Urinary bladder (tissue), 4 donors: ENCODE data around the gene TNNT1. TPM values are rescaled to one million over a fixed set of nuclear protein-coding genes. Genes with fewer than 3 reads are reported as not detected.
A peak's percentile ranks its signal among the peaks of the same experiment; 100 is the strongest.

ENCODE experiments used
- DNase-seq: peaks from one replicate; pipeline ENCODE4 v3.0.0-alpha.2; 2015; ENCODE audit errors: extremely low spot score
- H3K27ac ChIP-seq: one replicate; pipeline ENCODE4 v1.5.1; 2013; ENCODE audit warnings: low read depth, mild to moderate bottlenecking, moderate library complexity
- H3K36me3 ChIP-seq: one replicate; pipeline ENCODE4 v1.6.1; 2013; ENCODE audit warnings: mild to moderate bottlenecking, moderate library complexity; ENCODE audit not compliant: insufficient read depth
- H3K4me1 ChIP-seq: one replicate; pipeline ENCODE4 v1.6.1; 2013; ENCODE audit warnings: mild to moderate bottlenecking, moderate library complexity; ENCODE audit not compliant: insufficient read depth
- H3K4me3 ChIP-seq: one replicate; pipeline ENCODE4 v1.5.1; 2013; ENCODE audit warnings: low read depth, low read length
- WGBS: extraction: QIAGEN DNeasy Blood & Tissue Kit; methylation state at CpG from one replicate; pipeline ENCODE4 v1.1.7; 2013; 5-methylcytosine and 5-hydroxymethylcytosine counted together
- polyA plus RNA-seq: library from polyadenylated mRNA; stranded (reverse); fragments of 200-250 nt; gene quantifications from one replicate; pipeline ENCODE4 v1.2.3, GENCODE V29; 2013
- total RNA-seq: library from RNA; depleted of rRNA; stranded (reverse); fragments of >200 nt; gene quantifications from one replicate; pipeline ENCODE4 v1.2.3, GENCODE V29; 2014
- donor health status: healthy with polysubstance abuse.
- donor health status: healthy.

TNNT1 gene
- total and polyA plus RNA-seq, 2 donors: 47.2 TPM; not detected in 1

- no peak for DNase-seq
- Histone ChIP-seq H3K36me3 (no peaks in the 10 kb centered on the region), H3K27ac (no peak overlapping the region), H3K4me1 (no peaks in the 10 kb centered on the region), H3K4me3 (no peak overlapping the region)
- 26% methylated on average over 3 of the region's 3 CpGs for WGBS
Measured at GRCh38 chr19:55145232-55145631, 3.8 kb downstream of the TNNT1 start.

- no peak for DNase-seq
- H3K27ac ChIP-seq: no peak overlapping the region
- H3K36me3 ChIP-seq: no peaks in the 10 kb centered on the region
- no peak overlapping the region for H3K4me3 ChIP-seq
- no peaks in the 10 kb centered on the region for H3K4me1 ChIP-seq
- 25% methylated on average over 21 of the region's 21 CpGs for WGBS
Measured at GRCh38 chr19:55141696-55142095, 7.3 kb downstream of the TNNT1 start.

- Histone ChIP-seq H3K27ac (no peak overlapping the region), H3K36me3 (no peaks in the 10 kb centered on the region), H3K4me3 (no peak overlapping the region), H3K4me1 (no peaks in the 10 kb centered on the region)
- WGBS: 37% methylated on average over 9 of the region's 9 CpGs
- no peak for DNase-seq
Measured at GRCh38 chr19:55137915-55138314, 11.1 kb downstream of the TNNT1 start.

GRCh38 chr19:55136399-55137102, 12.5 kb downstream of the TNNT1 start:
- H3K36me3 ChIP-seq: no peaks in the 10 kb centered on the region
- H3K4me3 ChIP-seq: no peak overlapping the region
- DNase-seq: no peak
- H3K4me1 ChIP-seq: no peaks in the 10 kb centered on the region
- 75% methylated on average over 17 of the region's 17 CpGs for WGBS
- no peak overlapping the region for H3K27ac ChIP-seq

- no peaks in the 10 kb centered on the region for H3K4me1 ChIP-seq
- WGBS: 5% methylated on average over 2 of the region's 3 CpGs
- no peak overlapping the region for H3K4me3 ChIP-seq
- H3K27ac ChIP-seq: no peak overlapping the region
- H3K36me3 ChIP-seq: no peaks in the 10 kb centered on the region
- DNase-seq: no peak
Measured at GRCh38 chr19:55134736-55135135, 14.3 kb downstream of the TNNT1 start.

GRCh38 chr19:55133639-55134444, 15.2 kb downstream of the TNNT1 start:
- Histone ChIP-seq H3K36me3 (no peaks in the 10 kb centered on the region), H3K4me1 (no peaks in the 10 kb centered on the region), H3K4me3 (no peak overlapping the region), H3K27ac (no peak overlapping the region)
- 63% methylated on average over 25 of the region's 25 CpGs for WGBS
- DNase-seq: no peak

GRCh38 chr19:55132453-55133129, 16.4 kb downstream of the TNNT1 start:
- DNase-seq: no peak
- WGBS: 47% methylated on average over 14 of the region's 14 CpGs
- no peak overlapping the region for H3K27ac ChIP-seq
- no peaks in the 10 kb centered on the region for H3K4me1 ChIP-seq
- H3K36me3 ChIP-seq: no peaks in the 10 kb centered on the region
- no peak overlapping the region for H3K4me3 ChIP-seq

- H3K4me3 ChIP-seq: no peak overlapping the region
- H3K27ac ChIP-seq: no peak overlapping the region
- no peaks in the 10 kb centered on the region for H3K4me1 ChIP-seq
- H3K36me3 ChIP-seq: no peaks in the 10 kb centered on the region
- WGBS: 71% methylated on average over 16 of the region's 16 CpGs
- DNase-seq: no peak
Measured at GRCh38 chr19:55131421-55131820, 17.6 kb downstream of the TNNT1 start.

- Histone ChIP-seq H3K27ac (no peak overlapping the region), H3K4me1 (no peaks in the 10 kb centered on the region), H3K36me3 (no peaks in the 10 kb centered on the region), H3K4me3 (no peak overlapping the region)
- DNase-seq: no peak
- 74% methylated on average over 14 of the region's 14 CpGs for WGBS
Measured at GRCh38 chr19:55119053-55119452, 30.0 kb downstream of the TNNT1 start.

- 11% methylated on average over 22 of the region's 22 CpGs for WGBS
- Histone ChIP-seq H3K36me3 (no peaks in the 10 kb centered on the region), H3K4me3 (peak overlapping the region; percentile 44), H3K27ac (no peak overlapping the region), H3K4me1 (no peaks in the 10 kb centered on the region)
- DNase-seq: peak; percentile 10
Measured at GRCh38 chr19:55118401-55118991, 30.5 kb downstream of the TNNT1 start.

GRCh38 chr19:55117663-55118391, 31.2 kb downstream of the TNNT1 start:
- H3K36me3 ChIP-seq: no peaks in the 10 kb centered on the region
- no peaks in the 10 kb centered on the region for H3K4me1 ChIP-seq
- H3K4me3 ChIP-seq: peak overlapping the region; percentile 96
- under 1% methylated on average over 44 of the region's 44 CpGs for WGBS
- peak overlapping the region; percentile 35 for H3K27ac ChIP-seq
- DNase-seq: peak; percentile 95

- no peak for DNase-seq
- no peaks in the 10 kb centered on the region for H3K4me1 ChIP-seq
- H3K27ac ChIP-seq: peak within 1 kb of the TSS; percentile 80
- WGBS: under 1% methylated on average over 97 of the region's 97 CpGs
- peak within 1 kb of the TSS; percentile 96 for H3K4me3 ChIP-seq
- H3K36me3 ChIP-seq: no peaks in the 10 kb centered on the region
Measured at GRCh38 chr19:55116859-55117662, 31.9 kb downstream of the TNNT1 start, which contains the start of gene PPP1R12C. TSS of gene PPP1R12C (minus strand) at chr19:55117637. CDS start at chr19:55117543, 94 bp downstream.
